HG03565 (cell line): ENCODE data around the gene YBX3.
"Not testable (repeated sequence)": the region's sequence is repeated elsewhere in the genome, so short reads cannot be mapped to it uniquely, and the experiment has no call there.

Experiments used
- ATAC-seq: cut with Tn5 transposase; IDR thresholded peaks from one replicate; pipeline ENCODE4 v1.9.1; 2021; ENCODE audit warnings: mild to moderate bottlenecking, moderate library complexity; ENCODE audit not compliant: unreplicated experiment

YBX3 gene

GRCh38 chr12:10722905-10723746, at the start of gene YBX3:
Gene YBX3 (minus strand): TSS chr12:10723323. CDS start chr12:10723111, 212 bp downstream.
- peak; percentile 21 for ATAC-seq

- no peak for ATAC-seq
These were observed 48.1 kb upstream of the YBX3 start for GRCh38 chr12:10771132-10771733.

GRCh38 chr12:10759657-10760056, 36.5 kb upstream of the YBX3 start:
- ATAC-seq, result no peak

GRCh38 chr12:10756194-10756593, 33.1 kb upstream of the YBX3 start:
- ATAC-seq, result no peak

GRCh38 chr12:10753059-10753458, 29.9 kb upstream of the YBX3 start:
- ATAC-seq, result no peak

- no peak for ATAC-seq
These were observed 27.2 kb upstream of the YBX3 start for GRCh38 chr12:10750385-10750727.

- peak; percentile 95 for ATAC-seq
These were observed 26.7 kb upstream of the YBX3 start for GRCh38 chr12:10749700-10750384.

- ATAC-seq, result no peak
These were observed 24.6 kb upstream of the YBX3 start for GRCh38 chr12:10747730-10748129.

- not testable (repeated sequence) for ATAC-seq
These were observed 20.3 kb upstream of the YBX3 start for GRCh38 chr12:10743420-10743819.

GRCh38 chr12:10741845-10742244, 18.7 kb upstream of the YBX3 start:
- no peak for ATAC-seq

GRCh38 chr12:10740182-10740581, 17.1 kb upstream of the YBX3 start:
- no peak for ATAC-seq

- ATAC-seq, result no peak
These were observed 16.3 kb upstream of the YBX3 start for GRCh38 chr12:10739157-10740118.

- no peak for ATAC-seq
These were observed 14.1 kb upstream of the YBX3 start for GRCh38 chr12:10737249-10737648.

- no peak for ATAC-seq
These were observed 13.3 kb upstream of the YBX3 start for GRCh38 chr12:10736463-10736862.

- ATAC-seq, result no peak
These were observed 12.3 kb upstream of the YBX3 start for GRCh38 chr12:10735428-10735827.

GRCh38 chr12:10732549-10732948, 9.4 kb upstream of the YBX3 start:
- ATAC-seq, result no peak

GRCh38 chr12:10732066-10732465, 8.9 kb upstream of the YBX3 start:
- no peak for ATAC-seq

- no peak for ATAC-seq
These were observed 7.4 kb upstream of the YBX3 start for GRCh38 chr12:10730559-10730958.

GRCh38 chr12:10728091-10728490, 5.0 kb upstream of the YBX3 start:
- no peak for ATAC-seq

- no peak for ATAC-seq
These were observed 3.8 kb upstream of the YBX3 start for GRCh38 chr12:10726945-10727344.

GRCh38 chr12:10725003-10725402, 1.9 kb upstream of the YBX3 start:
- ATAC-seq, result no peak
